Mesenchymal stem cell (in vitro differentiated cells and primary cell): ENCODE data around the gene SPRR2D.

ENCODE experiments used
- DNase-seq: peaks from one replicate; pipeline ENCODE4 v3.0.0-alpha.2; 2013
- H2AFZ ChIP-seq: one replicate; pipeline ENCODE4 v1.6.1; 2013; ENCODE audit warnings: low read depth, mild to moderate bottlenecking, control low read depth, inconsistent platforms, low read length, moderate library complexity
- H2AK5ac ChIP-seq: 2 replicates; pipeline ENCODE4 v1.6.1; 2013; ENCODE audit warnings: low read length, moderate library complexity, mild to moderate bottlenecking, inconsistent platforms; ENCODE audit not compliant: severe bottlenecking
- H2BK120ac ChIP-seq: one replicate; pipeline ENCODE4 v1.6.1; 2013; ENCODE audit warnings: low read depth, mild to moderate bottlenecking, inconsistent platforms, low read length, moderate library complexity
- H2BK12ac ChIP-seq, 2 experiments: one replicate each; pipeline ENCODE4 v1.6.1; 2013; ENCODE audit warnings: inconsistent platforms in 2 of 2, low read length in 2 of 2, mild to moderate bottlenecking in 2 of 2, moderate library complexity in 2 of 2, control low read depth in 1 of 2
- H2BK15ac ChIP-seq: one replicate; pipeline ENCODE4 v1.6.1; 2013; ENCODE audit warnings: mild to moderate bottlenecking, low read depth, inconsistent platforms; ENCODE audit not compliant: poor library complexity, severe bottlenecking
- H2BK5ac ChIP-seq: 2 replicates; pipeline ENCODE4 v1.6.1; 2013; ENCODE audit warnings: low read depth, mild to moderate bottlenecking, low read length, control low read depth, inconsistent platforms; ENCODE audit not compliant: poor library complexity, severe bottlenecking
- H3K14ac ChIP-seq, 2 experiments: one replicate each; pipeline ENCODE4 v1.6.1; 2013; ENCODE audit warnings: inconsistent platforms in 2 of 2, low read length in 2 of 2, control low read depth in 1 of 2, mild to moderate bottlenecking in 1 of 2, moderate library complexity in 1 of 2
- H3K18ac ChIP-seq, 2 experiments: one replicate each; pipeline ENCODE4 v1.6.1; 2013; ENCODE audit warnings: inconsistent platforms in 2 of 2, low read length in 2 of 2, control low read depth in 1 of 2, low read depth in 1 of 2, mild to moderate bottlenecking in 1 of 2
- H3K23ac ChIP-seq, 2 experiments: one replicate each; pipeline ENCODE4 v1.6.1; 2013; ENCODE audit warnings: inconsistent platforms in 2 of 2, low read length in 2 of 2, mild to moderate bottlenecking in 2 of 2, moderate library complexity in 2 of 2, control low read depth in 1 of 2
- H3K27ac ChIP-seq: 2 replicates; pipeline ENCODE4 v1.5.1; 2013; ENCODE audit warnings: mild to moderate bottlenecking, moderate library complexity, low read length, control low read depth, inconsistent platforms; ENCODE audit not compliant: poor library complexity, severe bottlenecking
- H3K27me3 ChIP-seq, 2 experiments: 2 replicates each; pipeline versions ENCODE4 v1.6.1 to v1.7.0; 2013; ENCODE audit warnings: low read length in 2 of 2, mild to moderate bottlenecking in 2 of 2, moderate library complexity in 2 of 2, control low read depth in 1 of 2, inconsistent platforms in 1 of 2; ENCODE audit not compliant: control insufficient read depth in 1 of 2, insufficient read depth in 1 of 2
- H3K36me3 ChIP-seq, 2 experiments: 2 replicates each; pipeline versions ENCODE4 v1.6.1 to v1.7.0; 2013; ENCODE audit warnings: low read length in 2 of 2, control low read depth in 1 of 2, inconsistent platforms in 1 of 2, low read depth in 1 of 2, mild to moderate bottlenecking in 1 of 2; ENCODE audit not compliant: insufficient read depth in 2 of 2, control insufficient read depth in 1 of 2
- H3K4ac ChIP-seq, 2 experiments: one replicate each; pipeline ENCODE4 v1.6.1; 2013; ENCODE audit warnings: inconsistent platforms in 2 of 2, low read length in 2 of 2, mild to moderate bottlenecking in 2 of 2, moderate library complexity in 2 of 2, control low read depth in 1 of 2, low read depth in 1 of 2
- H3K4me1 ChIP-seq: 2 replicates; pipeline ENCODE4 v1.6.1; 2013; ENCODE audit warnings: low read depth, low read length, control low read depth; ENCODE audit not compliant: control insufficient read depth, insufficient read depth
- H3K4me2 ChIP-seq: 2 replicates; pipeline ENCODE4 v1.6.1; 2013; ENCODE audit warnings: low read length, mild to moderate bottlenecking, inconsistent platforms; ENCODE audit not compliant: poor library complexity, severe bottlenecking
- H3K4me3 ChIP-seq, 2 experiments: 2 replicates each; pipeline versions ENCODE4 v1.5.1 to v1.7.0; 2013; ENCODE audit warnings: low read length in 2 of 2, mild to moderate bottlenecking in 2 of 2, control low read depth in 1 of 2, low read depth in 1 of 2; ENCODE audit not compliant: insufficient read depth in 1 of 2
- H3K79me1 ChIP-seq: replicated peaks from 2 replicates; pipeline ENCODE4 v1.6.1; 2013; ENCODE audit warnings: mild to moderate bottlenecking, control low read depth, low read length, inconsistent platforms; ENCODE audit not compliant: poor library complexity, severe bottlenecking
- H3K9ac ChIP-seq: 2 replicates; pipeline ENCODE4 v1.7.0; 2013; ENCODE audit warnings: mild to moderate bottlenecking, low read length, moderate library complexity
- H3K9me3 ChIP-seq: 2 replicates; pipeline ENCODE4 v1.7.0; 2013; ENCODE audit warnings: mild to moderate bottlenecking, low read length; ENCODE audit not compliant: control insufficient read depth
- H4K8ac ChIP-seq: one replicate; pipeline ENCODE4 v1.6.1; 2013; ENCODE audit warnings: inconsistent platforms, mild to moderate bottlenecking, low read length, moderate library complexity
- H4K91ac ChIP-seq: one replicate; pipeline ENCODE4 v1.6.1; 2013; ENCODE audit warnings: mild to moderate bottlenecking, low read length, inconsistent platforms
- WGBS: methylation state at CpG from one replicate; pipeline ENCODE4 v1.1.7; 2013; ENCODE audit warnings: mixed read lengths; 5-methylcytosine and 5-hydroxymethylcytosine counted together

Gene SPRR2D

DNA sequence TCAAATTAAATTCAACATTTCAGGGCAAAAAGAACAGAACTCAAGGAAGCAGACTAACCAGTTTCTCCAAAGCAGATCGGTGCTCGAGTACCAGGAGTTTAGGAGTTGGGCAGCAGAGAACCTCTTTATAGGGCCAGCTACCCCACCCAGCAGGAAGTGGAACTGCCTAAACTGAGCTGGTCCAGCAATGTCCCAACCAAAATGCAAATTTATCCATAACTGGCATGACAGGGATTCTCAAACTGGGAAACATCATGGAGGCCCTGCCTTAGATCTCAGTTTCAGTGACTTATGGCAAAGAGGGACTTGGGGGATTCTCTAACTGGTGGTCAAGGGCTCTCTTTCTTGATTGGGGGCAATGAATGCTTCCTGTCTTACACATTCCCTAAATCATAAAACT is 30.6 kb upstream of the SPRR2D start, which contains the start of gene SPRR2B:
Gene SPRR2B (minus strand): TSS at position 101 of the 400 bp plus-strand sequence. CDS start 772 bp downstream, outside the sequence.
- H3K79me1 ChIP-seq: no peaks in the 10 kb centered on the region
- H3K27me3 ChIP-seq: no peaks in the 10 kb centered on the region
- H4K8ac ChIP-seq: no peak within 1 kb of the TSS
- no peak within 1 kb of the TSS for H3K4ac ChIP-seq
- no peaks in the 10 kb centered on the region for H3K4me1 ChIP-seq
- H2BK120ac ChIP-seq: no peak within 1 kb of the TSS
- no peak within 1 kb of the TSS for H2AFZ ChIP-seq
- H3K18ac ChIP-seq: no peak within 1 kb of the TSS
- H3K9ac ChIP-seq: no peak within 1 kb of the TSS
- H2AK5ac ChIP-seq: no peak within 1 kb of the TSS
- H3K23ac ChIP-seq: no peak within 1 kb of the TSS
- no peak within 1 kb of the TSS for H2BK12ac ChIP-seq
- no peak within 1 kb of the TSS for H3K4me2 ChIP-seq
- no peaks in the 10 kb centered on the region for H3K36me3 ChIP-seq
- no peaks in the 10 kb centered on the region for H3K9me3 ChIP-seq
- H2BK15ac ChIP-seq: no peak within 1 kb of the TSS
- no peak for DNase-seq
- no peak within 1 kb of the TSS for H3K14ac ChIP-seq
- H2BK5ac ChIP-seq: no peak within 1 kb of the TSS
- WGBS: 20% methylated on average over 2 of the region's 2 CpGs
- H3K27ac ChIP-seq: no peak within 1 kb of the TSS
- no peak within 1 kb of the TSS for H3K4me3 ChIP-seq
- no peak within 1 kb of the TSS for H4K91ac ChIP-seq

DNA sequence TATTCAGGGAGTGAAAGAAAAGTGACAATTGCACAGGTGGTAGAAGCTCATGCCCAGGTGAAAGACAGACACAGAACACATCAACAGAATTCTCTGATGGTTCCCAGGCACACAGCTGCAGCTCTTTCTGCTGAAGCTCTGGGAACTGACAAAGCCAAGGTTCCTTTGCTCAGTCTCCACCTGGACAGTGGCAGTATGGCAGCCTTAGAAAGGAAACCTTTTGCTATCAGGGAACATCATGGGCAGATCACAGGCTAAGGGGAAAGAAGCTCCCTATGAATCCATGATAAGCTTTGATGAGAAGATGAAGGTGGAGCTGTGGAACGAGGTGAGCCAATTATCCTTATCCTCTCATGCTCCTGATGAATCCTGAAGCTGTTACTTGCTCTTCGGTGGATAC is 29.3 kb upstream of the SPRR2D start:
- Histone ChIP-seq H3K4me3 (no peak overlapping the region), H4K91ac (no peak overlapping the region)

DNA sequence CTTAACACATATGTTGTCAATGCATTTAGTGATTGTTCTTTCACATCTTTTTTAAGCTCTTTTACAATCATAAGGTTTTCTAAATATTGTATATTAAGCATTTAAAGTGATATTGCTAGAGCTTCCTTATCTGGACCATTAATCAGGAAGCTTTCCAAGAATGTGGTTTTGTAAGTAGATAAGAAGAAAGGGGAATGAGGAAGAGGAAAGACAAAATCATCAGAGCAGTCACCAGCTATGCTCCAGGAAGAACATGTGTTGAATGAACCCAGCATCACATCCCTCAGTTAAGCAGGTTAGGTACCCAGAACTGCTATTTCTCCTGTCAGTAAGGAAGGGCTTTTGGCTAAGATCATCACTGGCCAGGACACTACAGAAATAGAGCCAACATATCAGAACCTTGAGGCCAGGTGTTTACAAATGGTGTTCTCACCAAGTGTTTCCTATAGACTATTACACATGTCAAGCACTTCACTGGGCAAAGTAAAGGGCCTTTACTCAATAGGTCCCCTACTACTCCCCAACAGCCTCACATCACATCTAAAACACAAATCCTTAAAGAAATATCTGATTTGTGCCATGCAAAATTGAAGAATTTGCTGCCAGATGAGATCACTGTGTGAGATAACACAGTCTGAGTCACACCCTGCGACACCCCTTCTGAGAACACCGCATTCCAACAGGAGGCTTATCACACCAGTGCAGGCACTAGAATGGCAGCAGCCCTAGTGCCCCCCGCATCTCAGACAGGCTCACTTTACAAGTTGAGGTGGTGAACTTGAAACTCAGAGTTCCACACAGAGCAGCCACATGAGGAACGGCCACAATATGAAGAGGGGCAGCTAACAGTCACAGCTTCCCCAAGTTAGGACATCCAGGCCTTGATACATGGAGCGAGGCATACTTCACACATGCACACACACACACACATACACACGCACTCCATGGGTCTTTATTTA is 18.2 kb upstream of the SPRR2D start:
- Histone ChIP-seq H3K27ac (no peak overlapping the region), H3K9me3 (no peaks in the 10 kb centered on the region)
- WGBS: 83% methylated on average over 5 of the region's 6 CpGs

More for the DNA sequence above, 29.3 kb upstream of the SPRR2D start:
- H3K14ac ChIP-seq: no peak overlapping the region
- H3K18ac ChIP-seq: no peak overlapping the region
- no peak overlapping the region for H3K4me2 ChIP-seq
- no peak overlapping the region for H2BK15ac ChIP-seq
- H2BK120ac ChIP-seq: no peak overlapping the region
- H3K4me1 ChIP-seq: no peaks in the 10 kb centered on the region
- 17% methylated on average over 1 of the region's 2 CpGs for WGBS
- H3K27me3 ChIP-seq: no peaks in the 10 kb centered on the region
- no peak for DNase-seq
- H3K9me3 ChIP-seq: no peaks in the 10 kb centered on the region
- no peak overlapping the region for H4K8ac ChIP-seq
- H2AK5ac ChIP-seq: no peak overlapping the region
- H2BK5ac ChIP-seq: no peak overlapping the region
- no peak overlapping the region for H3K4ac ChIP-seq
- no peaks in the 10 kb centered on the region for H3K36me3 ChIP-seq
- H3K23ac ChIP-seq: no peak overlapping the region
- H2AFZ ChIP-seq: no peak overlapping the region
- no peak overlapping the region for H2BK12ac ChIP-seq
- no peak overlapping the region for H3K27ac ChIP-seq
- H3K79me1 ChIP-seq: no peaks in the 10 kb centered on the region
- no peak overlapping the region for H3K9ac ChIP-seq

DNA sequence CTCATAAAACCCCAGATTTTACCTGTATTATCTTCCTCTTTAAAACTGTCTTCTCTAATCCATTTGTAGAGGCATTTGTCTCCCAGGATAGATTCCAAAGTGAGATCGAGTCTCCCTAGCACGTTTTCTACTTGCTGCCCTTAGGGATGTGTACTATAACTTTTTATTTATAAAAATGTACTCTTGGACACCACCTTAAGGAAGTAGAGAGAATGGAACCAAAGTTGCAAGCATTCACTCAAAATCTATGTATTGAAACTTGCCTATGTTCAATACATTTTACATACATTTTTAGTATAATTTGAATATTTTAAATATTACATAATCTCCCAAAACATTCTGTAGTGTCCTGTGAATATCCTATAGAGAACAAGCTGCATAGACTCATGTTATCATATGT is 17.2 kb upstream of the SPRR2D start:
- Histone ChIP-seq H2BK5ac (no peak overlapping the region), H3K27me3 (peaks cover 0 to 8% of the 10 kb centered on the region in 2 experiments), H3K9me3 (no peaks in the 10 kb centered on the region), H3K4me3 (no peak overlapping the region), H2AK5ac (no peak overlapping the region), H3K4me1 (no peaks in the 10 kb centered on the region), H2BK12ac (no peak overlapping the region), H3K18ac (no peak overlapping the region), H3K36me3 (no peaks in the 10 kb centered on the region), H3K4me2 (no peak overlapping the region), H3K79me1 (no peaks in the 10 kb centered on the region), H3K27ac (no peak overlapping the region), H3K9ac (no peak overlapping the region), H2BK120ac (no peak overlapping the region), H4K91ac (no peak overlapping the region), H2AFZ (no peak overlapping the region), H3K14ac (no peak overlapping the region), H2BK15ac (no peak overlapping the region), H3K23ac (no peak overlapping the region), H3K4ac (no peak overlapping the region), H4K8ac (no peak overlapping the region)
- WGBS: no CpG with 5 or more reads among the region's 2 CpGs
- no peak for DNase-seq

More for the DNA sequence above, 18.2 kb upstream of the SPRR2D start:
- no peak overlapping the region for H3K14ac ChIP-seq
- DNase-seq: no peak
- no peak overlapping the region for H3K4me3 ChIP-seq
- H3K4ac ChIP-seq: no peak overlapping the region
- H2AFZ ChIP-seq: peak overlapping the region; percentile 23
- no peaks in the 10 kb centered on the region for H3K79me1 ChIP-seq
- no peaks in the 10 kb centered on the region for H3K4me1 ChIP-seq
- H2BK15ac ChIP-seq: no peak overlapping the region
- no peak overlapping the region for H4K8ac ChIP-seq
- no peak overlapping the region for H2BK120ac ChIP-seq
- no peak overlapping the region for H3K18ac ChIP-seq
- H2BK12ac ChIP-seq: no peak overlapping the region
- no peaks in the 10 kb centered on the region for H3K36me3 ChIP-seq
- H2AK5ac ChIP-seq: no peak overlapping the region
- H3K9ac ChIP-seq: no peak overlapping the region
- H4K91ac ChIP-seq: no peak overlapping the region
- peaks cover 0 to 8% of the 10 kb centered on the region in 2 experiments for H3K27me3 ChIP-seq
- H2BK5ac ChIP-seq: no peak overlapping the region
- no peak overlapping the region for H3K4me2 ChIP-seq
- no peak overlapping the region for H3K23ac ChIP-seq
